GM20000 (cell line): ENCODE results near the gene CFAP74.

Experiments
- DNase-seq: peaks from one replicate; pipeline ENCODE4 v3.0.0; 2012; ENCODE audit warnings: low spot score
- TF ChIP-seq, protein P1 (sequence below): IDR thresholded peaks from 2 replicates; pipeline ENCODE4 v1.5.1; 2012; ENCODE audit warnings: mild to moderate bottlenecking, control low read depth; ENCODE audit errors: extremely low read depth, missing control alignments

The CFAP74 gene

DNA sequence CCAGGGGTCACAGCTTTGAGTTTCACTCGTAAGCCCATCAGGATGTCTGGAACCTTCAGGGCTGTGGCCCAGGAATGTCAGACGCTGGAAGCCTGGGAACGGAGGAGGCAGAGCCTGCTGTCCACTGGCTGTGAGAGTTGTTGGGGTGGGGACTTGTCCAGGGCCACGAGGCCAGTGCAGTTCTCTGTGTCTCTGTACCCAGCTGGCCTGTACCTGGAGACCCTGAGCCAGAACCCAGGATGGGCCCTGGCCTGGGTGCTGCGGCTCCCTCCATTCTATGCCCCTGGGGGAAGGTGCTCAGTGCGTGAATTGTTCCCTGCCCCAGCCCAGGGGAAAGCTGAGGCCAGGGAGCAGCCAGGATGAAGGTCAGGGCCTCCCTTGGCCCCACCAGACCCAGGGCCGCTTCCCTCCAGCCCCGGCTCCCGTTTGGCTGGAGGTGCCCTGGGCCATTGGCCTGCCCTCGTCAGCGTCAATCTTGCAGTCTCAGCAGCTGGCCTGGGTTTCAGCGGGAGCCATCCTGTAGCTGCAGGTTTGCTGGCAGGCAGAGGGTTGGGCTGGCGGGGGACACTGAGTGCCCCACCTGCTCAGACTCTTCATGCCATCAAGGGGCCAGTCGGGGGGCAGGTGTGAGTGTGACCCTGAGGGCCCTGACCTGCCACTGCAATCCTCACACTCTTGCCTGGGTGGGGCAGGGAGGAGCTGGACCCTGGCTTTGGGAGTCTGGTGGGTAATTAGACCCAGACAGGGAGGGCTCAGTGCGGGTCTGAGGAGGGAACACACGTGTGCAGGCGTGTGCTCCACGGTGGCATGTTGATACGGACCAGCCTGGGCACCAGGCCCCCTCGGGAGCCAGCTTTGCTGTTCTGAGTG lies 89.2 kb downstream of the CFAP74 start:
- no peak for DNase-seq
- TF ChIP-seq, protein P1, sequence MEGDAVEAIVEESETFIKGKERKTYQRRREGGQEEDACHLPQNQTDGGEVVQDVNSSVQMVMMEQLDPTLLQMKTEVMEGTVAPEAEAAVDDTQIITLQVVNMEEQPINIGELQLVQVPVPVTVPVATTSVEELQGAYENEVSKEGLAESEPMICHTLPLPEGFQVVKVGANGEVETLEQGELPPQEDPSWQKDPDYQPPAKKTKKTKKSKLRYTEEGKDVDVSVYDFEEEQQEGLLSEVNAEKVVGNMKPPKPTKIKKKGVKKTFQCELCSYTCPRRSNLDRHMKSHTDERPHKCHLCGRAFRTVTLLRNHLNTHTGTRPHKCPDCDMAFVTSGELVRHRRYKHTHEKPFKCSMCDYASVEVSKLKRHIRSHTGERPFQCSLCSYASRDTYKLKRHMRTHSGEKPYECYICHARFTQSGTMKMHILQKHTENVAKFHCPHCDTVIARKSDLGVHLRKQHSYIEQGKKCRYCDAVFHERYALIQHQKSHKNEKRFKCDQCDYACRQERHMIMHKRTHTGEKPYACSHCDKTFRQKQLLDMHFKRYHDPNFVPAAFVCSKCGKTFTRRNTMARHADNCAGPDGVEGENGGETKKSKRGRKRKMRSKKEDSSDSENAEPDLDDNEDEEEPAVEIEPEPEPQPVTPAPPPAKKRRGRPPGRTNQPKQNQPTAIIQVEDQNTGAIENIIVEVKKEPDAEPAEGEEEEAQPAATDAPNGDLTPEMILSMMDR: no peak

DNA sequence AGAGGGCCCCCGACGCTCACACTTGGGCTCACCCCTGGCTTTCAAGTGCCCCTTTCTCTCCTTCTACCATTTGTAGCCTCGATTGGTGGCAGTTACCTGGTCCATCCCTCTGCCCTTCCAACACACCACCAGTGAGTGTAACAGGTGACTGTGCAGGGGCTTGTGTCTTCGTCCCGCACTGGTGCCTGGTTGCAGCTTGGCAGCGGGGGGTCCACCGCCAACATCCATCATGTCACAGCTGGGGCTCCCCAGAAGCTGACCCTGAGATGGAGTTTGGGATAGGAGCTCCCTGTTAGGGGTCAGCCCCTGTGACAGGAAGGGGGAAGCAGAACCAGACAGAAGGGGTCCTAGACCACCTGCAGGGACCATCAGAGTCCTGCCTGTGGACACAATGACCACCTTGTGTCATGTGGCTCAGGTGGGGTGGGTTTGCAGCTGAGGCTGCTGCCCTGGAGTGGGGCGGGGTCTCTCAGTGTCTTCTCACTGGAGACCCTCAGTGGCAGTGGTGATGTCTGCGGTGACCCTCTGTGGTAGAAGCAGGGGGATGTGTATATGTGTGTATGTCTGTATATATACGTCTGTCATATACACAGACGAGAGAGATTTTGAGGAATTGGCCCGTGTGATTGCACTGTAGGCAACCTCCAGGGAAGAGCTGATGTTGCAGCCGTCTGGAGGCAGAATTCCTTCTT lies 92.1 kb downstream of the CFAP74 start:
- TF ChIP-seq, protein P1: no peak
- DNase-seq: no peak

DNA sequence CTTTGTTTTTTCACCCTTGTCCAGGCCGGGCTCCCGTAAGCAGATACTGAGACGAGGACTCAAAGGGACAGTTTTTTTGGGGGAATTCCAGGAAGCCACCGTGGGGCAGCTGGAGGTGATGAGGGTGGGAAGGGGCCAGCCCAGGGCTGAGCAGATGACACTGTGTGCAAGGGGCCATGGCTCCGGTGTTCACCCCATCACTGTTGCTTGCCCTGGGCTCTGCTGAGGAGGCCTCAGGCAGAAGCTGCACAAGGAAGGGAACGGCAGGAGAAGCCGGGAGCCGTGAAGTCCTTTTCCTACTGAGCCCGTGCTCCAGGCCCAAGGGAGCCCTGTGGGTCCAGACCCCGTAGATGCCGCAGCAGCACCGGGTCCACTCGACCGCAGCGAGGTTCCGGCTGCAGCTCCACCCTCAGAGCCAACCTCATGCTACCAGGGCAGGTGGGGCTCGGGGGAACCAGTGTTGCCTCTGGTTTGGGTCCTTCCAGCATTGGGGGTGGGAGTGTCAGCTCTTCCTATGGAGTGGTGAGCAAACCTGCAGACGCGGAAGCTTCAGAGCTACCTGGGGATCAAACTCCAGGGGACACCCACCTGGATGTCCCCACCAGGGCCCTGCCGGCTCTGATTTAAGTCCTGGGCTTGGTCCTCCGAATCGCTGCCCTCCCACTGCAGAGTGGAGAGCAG lies 92.8 kb downstream of the CFAP74 start:
- TF ChIP-seq, protein P1: no peak
- DNase-seq: no peak

DNA sequence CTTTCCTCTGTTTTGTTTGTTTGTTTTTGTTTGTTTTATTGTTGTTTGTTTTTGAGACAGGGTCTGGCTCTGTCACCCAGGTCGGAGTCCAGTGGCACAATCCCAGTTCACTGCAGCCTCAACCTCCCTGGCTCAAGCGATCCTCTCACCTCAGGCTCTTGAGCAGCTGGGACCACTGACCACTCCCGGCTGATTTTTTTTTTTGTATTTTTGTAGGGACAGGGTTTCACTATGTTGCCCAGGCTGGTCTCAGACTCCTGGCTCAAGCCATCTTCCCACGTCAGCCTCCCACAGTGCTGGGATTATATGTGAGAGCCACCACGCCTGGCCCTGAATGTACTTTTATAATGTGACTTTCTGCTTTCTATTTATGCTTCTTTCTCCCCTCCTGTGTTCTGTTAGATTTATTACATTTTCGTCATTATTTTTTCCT lies 93.5 kb downstream of the CFAP74 start:
- TF ChIP-seq, protein P1: no peak
- DNase-seq: no peak

DNA sequence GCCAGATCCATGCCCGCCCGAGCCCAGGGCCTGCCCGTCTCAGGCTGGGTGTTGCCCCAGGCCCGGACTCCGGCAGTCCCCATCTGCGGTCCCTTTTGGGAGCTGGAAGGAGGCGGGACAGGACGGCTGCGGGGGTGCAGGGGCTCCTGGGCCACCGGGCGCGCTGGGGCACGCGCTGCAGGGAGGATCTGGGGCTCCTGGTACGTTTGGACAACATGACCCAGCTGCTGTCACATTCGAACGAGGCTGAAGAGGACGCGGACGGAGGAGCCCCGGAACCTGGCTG lies 95.1 kb downstream of the CFAP74 start:
- DNase-seq: no peak
- TF ChIP-seq, protein P1: no peak

DNA sequence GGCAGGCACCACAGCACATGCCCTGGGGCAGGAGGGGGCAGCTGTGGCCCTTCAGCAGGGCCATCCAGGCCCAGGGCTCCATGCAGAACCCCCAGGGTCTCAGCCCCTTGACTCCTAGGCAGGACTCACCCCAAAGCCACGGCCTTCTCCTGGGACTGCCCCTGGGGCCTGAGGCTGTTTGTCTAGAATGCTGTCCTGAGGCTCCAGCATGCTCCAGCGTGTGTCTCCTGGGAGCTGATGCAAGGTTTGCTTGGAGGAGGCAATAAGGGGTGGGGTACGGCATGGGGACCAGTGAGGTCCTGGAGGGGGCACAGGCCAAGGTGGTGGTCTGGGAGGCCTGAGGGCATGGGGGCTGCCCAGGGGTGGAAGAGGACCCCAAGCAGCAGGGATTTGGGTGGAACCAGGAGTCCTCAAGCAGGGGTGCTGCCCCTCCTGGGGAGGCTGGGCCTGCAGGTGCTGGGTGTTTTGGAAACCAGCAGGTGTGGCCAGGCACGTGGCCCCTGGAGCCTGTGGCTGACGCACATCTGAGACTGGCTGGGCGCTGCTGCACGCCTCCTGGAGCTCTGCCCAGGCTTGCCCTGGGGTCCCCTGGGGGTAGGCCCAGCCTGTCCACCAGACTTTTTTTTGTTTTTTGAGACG lies 96.4 kb downstream of the CFAP74 start:
- DNase-seq: peak; percentile 66
- TF ChIP-seq, protein P1: no peak
